GM12872 (cell line): Measurements from ENCODE around the gene SLC2A13.

Experiments used
- TF ChIP-seq, protein P1 (sequence below): IDR thresholded peaks from 3 replicates; pipeline ENCODE4 v1.5.1; 2011; ENCODE audit warnings: low read depth, mild to moderate bottlenecking, low read length, moderate library complexity; ENCODE audit not compliant: insufficient read depth

The SLC2A13 gene

DNA sequence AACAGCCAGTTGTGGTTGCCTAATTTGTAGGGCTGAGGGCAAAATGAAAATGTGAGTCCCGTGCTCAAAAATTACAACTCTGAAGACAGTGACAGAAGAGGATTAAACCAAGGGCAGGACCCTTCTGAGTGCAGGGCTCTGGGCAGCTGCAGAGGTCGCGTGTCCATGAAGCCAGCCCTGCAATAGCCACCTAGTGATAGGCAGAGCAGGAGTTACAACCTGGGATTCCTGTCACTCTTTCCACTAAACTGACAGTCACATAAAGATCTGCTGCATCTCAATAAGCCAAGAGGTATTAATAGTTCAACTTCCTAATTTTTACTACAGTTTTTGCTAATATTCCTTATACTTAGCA lies 94.1 kb downstream of the SLC2A13 start:
- TF ChIP-seq, protein P1, sequence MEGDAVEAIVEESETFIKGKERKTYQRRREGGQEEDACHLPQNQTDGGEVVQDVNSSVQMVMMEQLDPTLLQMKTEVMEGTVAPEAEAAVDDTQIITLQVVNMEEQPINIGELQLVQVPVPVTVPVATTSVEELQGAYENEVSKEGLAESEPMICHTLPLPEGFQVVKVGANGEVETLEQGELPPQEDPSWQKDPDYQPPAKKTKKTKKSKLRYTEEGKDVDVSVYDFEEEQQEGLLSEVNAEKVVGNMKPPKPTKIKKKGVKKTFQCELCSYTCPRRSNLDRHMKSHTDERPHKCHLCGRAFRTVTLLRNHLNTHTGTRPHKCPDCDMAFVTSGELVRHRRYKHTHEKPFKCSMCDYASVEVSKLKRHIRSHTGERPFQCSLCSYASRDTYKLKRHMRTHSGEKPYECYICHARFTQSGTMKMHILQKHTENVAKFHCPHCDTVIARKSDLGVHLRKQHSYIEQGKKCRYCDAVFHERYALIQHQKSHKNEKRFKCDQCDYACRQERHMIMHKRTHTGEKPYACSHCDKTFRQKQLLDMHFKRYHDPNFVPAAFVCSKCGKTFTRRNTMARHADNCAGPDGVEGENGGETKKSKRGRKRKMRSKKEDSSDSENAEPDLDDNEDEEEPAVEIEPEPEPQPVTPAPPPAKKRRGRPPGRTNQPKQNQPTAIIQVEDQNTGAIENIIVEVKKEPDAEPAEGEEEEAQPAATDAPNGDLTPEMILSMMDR = no peak

DNA sequence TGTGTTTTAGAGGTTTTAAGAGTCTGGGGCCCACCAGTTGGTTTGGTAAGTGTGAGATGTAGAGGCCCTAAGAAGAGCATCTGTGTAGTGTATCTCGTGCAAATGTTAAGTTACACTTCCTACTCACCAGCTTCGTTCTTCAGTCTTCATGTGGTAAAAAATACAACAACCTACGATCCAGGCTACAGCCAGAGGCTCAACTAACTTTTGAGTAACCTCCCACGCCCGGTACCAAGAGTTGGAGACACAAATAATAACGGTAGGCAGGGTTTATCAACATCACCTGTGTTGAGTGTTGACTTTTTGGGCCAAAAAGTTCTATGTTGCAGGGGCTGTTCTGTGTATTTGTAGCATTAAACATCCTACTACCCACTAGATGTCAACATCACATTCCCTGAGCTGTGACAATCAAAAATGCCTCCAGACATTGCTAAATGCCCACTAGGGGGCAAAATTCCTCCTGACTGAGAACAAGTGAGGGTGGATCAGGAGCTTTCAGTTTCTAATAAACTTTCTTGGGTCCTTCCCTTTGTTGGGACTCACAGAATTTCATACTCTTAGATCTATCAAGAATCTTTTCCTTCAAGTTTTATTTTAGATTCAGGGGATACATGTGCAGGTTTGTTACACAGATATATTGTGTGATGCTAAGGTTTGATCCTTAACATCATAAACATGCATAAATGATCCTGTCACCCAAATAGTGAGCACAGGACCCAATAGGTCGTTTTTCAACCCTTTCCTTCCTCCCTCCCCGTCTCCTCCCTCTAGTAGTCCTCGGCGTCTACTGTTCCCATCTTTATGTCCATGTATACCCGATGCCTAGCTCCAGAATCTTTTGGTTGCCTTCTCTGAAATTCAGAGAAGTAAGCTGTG lies 94.7 kb downstream of the SLC2A13 start:
- TF ChIP-seq, protein P1 = peak; percentile 76

DNA sequence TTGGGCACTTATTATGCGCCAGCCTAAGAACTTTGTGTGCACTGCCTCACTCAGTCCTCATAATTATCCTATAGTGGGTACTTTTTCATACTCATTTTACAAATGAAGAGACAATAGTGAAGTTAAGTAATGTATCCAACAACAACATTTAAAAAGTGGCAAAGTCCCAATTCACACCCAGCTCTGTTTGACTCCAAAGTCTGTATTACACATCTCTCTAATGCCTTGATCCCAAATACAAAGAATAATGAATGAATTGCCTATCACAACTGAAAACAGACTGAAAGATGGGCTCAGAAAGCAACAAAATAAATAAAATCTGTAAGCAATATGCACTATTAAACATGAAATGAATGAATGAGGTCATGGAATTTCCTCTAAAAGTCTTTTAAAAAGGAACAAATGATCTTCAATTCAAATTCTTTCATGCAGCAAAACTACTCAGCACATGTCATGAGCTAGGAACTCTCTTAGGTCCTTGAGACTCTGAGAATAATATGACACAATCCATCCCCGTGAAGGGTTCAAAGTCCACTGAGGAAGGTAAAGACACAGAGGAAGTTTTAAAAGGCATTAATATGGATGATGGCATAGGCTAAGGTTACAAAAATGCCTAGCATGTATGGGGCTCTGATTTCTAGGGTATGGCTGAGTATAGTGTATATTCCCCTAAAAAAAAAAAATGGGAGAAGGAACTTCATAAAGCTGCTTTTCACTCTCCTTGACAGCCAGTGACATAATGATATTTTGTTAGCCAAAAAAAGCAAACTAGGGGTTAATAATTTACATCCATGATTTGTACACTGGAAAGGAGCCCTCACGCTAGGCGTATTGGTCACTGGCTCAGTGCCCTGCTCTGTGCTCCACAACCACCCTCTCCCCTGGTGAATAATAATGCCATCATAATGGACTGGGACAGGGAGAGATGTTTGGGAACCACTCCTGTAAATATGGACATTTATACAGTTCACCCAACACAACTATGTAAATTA lies 103.4 kb downstream of the SLC2A13 start:
- TF ChIP-seq, protein P1 = no peak

DNA sequence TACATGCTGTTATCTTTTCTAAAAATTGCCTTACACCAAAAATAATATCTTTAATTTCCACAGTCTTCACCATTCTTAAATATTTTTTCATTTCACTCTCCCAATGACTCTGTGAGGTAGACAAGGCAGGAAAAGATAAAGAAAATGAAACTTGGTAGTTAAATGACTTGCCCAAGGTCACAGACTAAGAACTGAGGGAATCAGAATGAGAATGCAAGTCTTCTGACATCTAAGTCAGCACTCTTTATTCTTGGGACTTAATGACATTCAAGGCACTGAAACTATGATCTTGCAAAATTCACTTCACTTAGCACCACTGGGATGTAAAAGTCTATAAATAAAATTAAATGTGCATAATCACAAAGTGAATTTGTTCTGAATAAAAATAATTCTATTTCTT lies 104.5 kb downstream of the SLC2A13 start:
- TF ChIP-seq, protein P1 = no peak

DNA sequence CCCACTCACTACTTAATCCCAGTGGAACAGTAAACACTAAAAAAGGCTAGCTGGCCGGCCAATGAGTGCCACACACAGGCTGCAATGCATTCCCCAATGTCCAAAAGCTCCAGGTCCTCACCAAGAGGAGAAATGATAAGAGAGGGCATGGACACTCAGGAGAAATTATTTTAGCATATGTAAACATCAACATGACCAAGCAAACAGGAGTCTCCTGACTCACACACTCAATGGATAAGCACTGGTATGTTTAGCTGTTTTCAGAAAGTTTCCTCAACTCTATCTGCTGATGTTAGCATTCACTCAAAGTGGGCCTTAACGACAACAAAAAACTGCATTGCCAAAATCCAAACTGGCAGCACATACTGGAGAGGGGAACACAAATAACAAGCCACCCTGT lies 105.0 kb downstream of the SLC2A13 start:
- TF ChIP-seq, protein P1 = no peak

DNA sequence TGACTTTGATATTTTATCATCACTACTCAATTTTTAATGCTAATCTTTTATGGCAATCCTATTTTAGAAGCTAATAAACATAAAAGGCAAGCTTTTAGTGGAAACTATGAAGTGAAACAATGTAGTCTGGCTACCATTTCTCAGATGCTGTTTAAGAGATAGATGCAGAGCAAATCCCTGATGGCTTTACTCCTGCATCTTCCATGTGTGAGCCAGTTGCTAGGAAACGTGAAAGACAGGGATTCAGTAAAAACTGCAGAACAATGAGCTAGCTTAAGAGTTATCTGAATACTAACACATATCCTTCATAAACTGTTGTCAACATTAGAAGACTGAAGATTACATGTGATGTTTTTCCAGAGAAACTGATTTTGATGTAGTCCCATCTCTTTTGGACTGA lies 112.6 kb downstream of the SLC2A13 start:
- TF ChIP-seq, protein P1 = no peak
